NCI-H524 treated with DMSO at 0.1 percent for 48 hours (cell line): ENCODE measurements around the gene P2RY12.

ENCODE experiments used
- DNase-seq: peaks from one replicate; lab custom pipeline; 2025; lab: John Stamatoyannopoulos, UW

The P2RY12 gene

GRCh38 chr3:151307131-151307530, 77.4 kb downstream of the P2RY12 start:
- no peak for DNase-seq

- no peak for DNase-seq
These were observed 78.3 kb downstream of the P2RY12 start for GRCh38 chr3:151306168-151306810.

- DNase-seq = no peak
These were observed 78.8 kb downstream of the P2RY12 start for GRCh38 chr3:151305775-151306151.

- no peak for DNase-seq
These were observed 79.3 kb downstream of the P2RY12 start for GRCh38 chr3:151305060-151305774.

- no peak for DNase-seq
These were observed 80.8 kb downstream of the P2RY12 start for GRCh38 chr3:151303751-151304150.

GRCh38 chr3:151301787-151302186, 82.8 kb downstream of the P2RY12 start:
- DNase-seq = no peak

- DNase-seq = no peak
These were observed 84.0 kb downstream of the P2RY12 start for GRCh38 chr3:151300539-151300938.

GRCh38 chr3:151299006-151299405, 85.5 kb downstream of the P2RY12 start:
- no peak for DNase-seq

- no peak for DNase-seq
These were observed 87.1 kb downstream of the P2RY12 start for GRCh38 chr3:151297429-151297828.

- no peak for DNase-seq
These were observed 88.3 kb downstream of the P2RY12 start for GRCh38 chr3:151296226-151296625.

- no peak for DNase-seq
These were observed 91.4 kb downstream of the P2RY12 start for GRCh38 chr3:151293127-151293526.

- DNase-seq = no peak
These were observed 93.9 kb downstream of the P2RY12 start for GRCh38 chr3:151290673-151291072.

- DNase-seq = no peak
These were observed 95.1 kb downstream of the P2RY12 start for GRCh38 chr3:151289445-151289844.
